ENCODE results near the gene MACROH2A1.

GRCh38 chr5:135303582-135304173 is 95.4 kb downstream of the MACROH2A1 start:
- TF ChIP-seq CTCF (IDR thresholded peaks at IDR 0.05; ENCODE audit: borderline replicate concordance, extremely low read depth, low read length, poor library complexity, severe bottlenecking) (no peak), EZH2 (IDR thresholded peaks at IDR 0.05; ENCODE audit: borderline replicate concordance, low read depth, low read length, severe bottlenecking) (no peak)

All from DND-41 (cell line).